ENCODE data around the gene ERO1B.
"Not testable (repeated sequence)": the region's sequence is repeated elsewhere in the genome, so short reads cannot be mapped to it uniquely, and the experiment has no call there.

The ERO1B gene

GRCh38 chr1:236188084-236188483, 93.7 kb downstream of the ERO1B start:
- not testable (repeated sequence) for DNase-seq (ENCODE audit: low read depth in 2 of 3, low spot score in 1 of 3)

- DNase-seq (ENCODE audit: low read depth in 2 of 3, low spot score in 1 of 3): not testable (repeated sequence)
Measured at GRCh38 chr1:236186471-236186870, 95.3 kb downstream of the ERO1B start.

- DNase-seq (ENCODE audit: low read depth in 2 of 3, low spot score in 1 of 3): no peak
Measured at GRCh38 chr1:236185687-236186086, 96.1 kb downstream of the ERO1B start.

- DNase-seq (ENCODE audit: low read depth in 2 of 3, low spot score in 1 of 3): no peak
Measured at GRCh38 chr1:236181059-236181458, 100.7 kb downstream of the ERO1B start.

- DNase-seq (ENCODE audit: low read depth in 2 of 3, low spot score in 1 of 3): no peak
Measured at GRCh38 chr1:236179634-236180033, 102.1 kb downstream of the ERO1B start.

- no peak for DNase-seq (ENCODE audit: low read depth in 2 of 3, low spot score in 1 of 3)
Measured at GRCh38 chr1:236176337-236177336, 105.1 kb downstream of the ERO1B start.

- DNase-seq (ENCODE audit: low read depth in 2 of 3, low spot score in 1 of 3): no peak
Measured at GRCh38 chr1:236175642-236176336, 106.0 kb downstream of the ERO1B start.

- DNase-seq (ENCODE audit: low read depth in 2 of 3, low spot score in 1 of 3): no peak
Measured at GRCh38 chr1:236173174-236173767, 108.5 kb downstream of the ERO1B start.

GRCh38 chr1:236172041-236172579, 109.6 kb downstream of the ERO1B start:
- DNase-seq (ENCODE audit: low read depth in 2 of 3, low spot score in 1 of 3): no peak

- DNase-seq (ENCODE audit: low read depth in 2 of 3, low spot score in 1 of 3): no peak
Measured at GRCh38 chr1:236168716-236169429, 112.9 kb downstream of the ERO1B start.

GRCh38 chr1:236167578-236167977, 114.2 kb downstream of the ERO1B start:
- DNase-seq (ENCODE audit: low read depth in 2 of 3, low spot score in 1 of 3): no peak

- no peak for DNase-seq (ENCODE audit: low read depth in 2 of 3, low spot score in 1 of 3)
Measured at GRCh38 chr1:236167154-236167553, 114.6 kb downstream of the ERO1B start.

GRCh38 chr1:236166041-236166440, 115.7 kb downstream of the ERO1B start:
- no peak for DNase-seq (ENCODE audit: low read depth in 2 of 3, low spot score in 1 of 3)

Measured in stimulated activated CD4-positive, alpha-beta T cell treated with anti-CD3 and anti-CD28 coated beads, Interleukin-12 subunit alpha, Interleukin-12 subunit beta, amount 100 ng/mL, for 48 hours (primary cell).